Measurements from ENCODE around the gene NHLRC4.

NHLRC4 gene

DNA sequence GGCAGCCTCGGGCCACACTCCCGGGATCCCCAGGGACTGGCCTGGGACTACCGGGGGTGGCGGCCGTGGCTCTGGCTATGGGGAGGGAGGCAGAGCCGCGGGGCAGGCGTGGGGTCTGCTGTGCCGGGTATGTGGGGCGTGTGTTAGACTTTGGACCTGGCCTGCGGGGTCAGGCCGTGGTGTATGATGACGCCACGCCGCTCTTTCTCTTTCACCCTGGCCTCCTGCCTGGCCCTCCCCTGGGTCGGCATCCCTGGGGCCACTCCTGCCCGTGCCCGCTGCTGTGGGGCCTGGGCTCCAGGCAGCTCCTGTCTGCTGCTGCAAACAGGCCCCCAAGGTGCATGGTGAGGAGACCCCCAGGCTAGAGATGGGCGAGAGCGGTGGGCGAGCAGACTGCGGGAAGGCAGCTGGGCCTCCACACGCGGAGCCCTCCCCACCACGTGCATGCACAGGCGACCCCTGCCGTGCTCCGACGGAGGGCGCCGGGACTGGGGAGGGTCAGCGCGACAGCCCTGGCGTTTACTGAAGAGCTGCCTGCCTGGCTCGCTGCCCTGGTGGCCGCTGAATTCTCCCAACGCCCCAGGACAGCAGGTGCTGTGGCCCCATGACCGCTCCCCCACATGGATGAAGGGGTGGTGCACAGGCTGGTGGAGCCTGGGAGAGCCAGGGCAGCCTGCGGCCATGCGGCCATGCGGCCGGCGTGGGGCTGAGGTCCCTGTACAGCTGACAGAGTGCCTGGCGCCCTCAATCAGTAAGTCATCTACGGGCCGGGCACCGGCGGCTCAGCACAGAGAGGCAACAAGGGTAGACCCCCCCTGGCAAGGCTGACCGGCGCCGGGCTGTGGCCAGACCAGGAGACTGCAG lies 23.3 kb upstream of the NHLRC4 start:
- ChIA-PET CTCF (interaction anchor here (1.0 to 1.6 kb wide), 2 partner anchors 11 to 42 kb away, joined by 3 to 7 read pairs; no protein-coding TSS in a partner anchor), POLR2A (no interaction called here)
- H3K4me3 ChIP-seq (ENCODE audit: low read depth, low read length): no peak overlapping the region
- TF ChIP-seq, protein P1, sequence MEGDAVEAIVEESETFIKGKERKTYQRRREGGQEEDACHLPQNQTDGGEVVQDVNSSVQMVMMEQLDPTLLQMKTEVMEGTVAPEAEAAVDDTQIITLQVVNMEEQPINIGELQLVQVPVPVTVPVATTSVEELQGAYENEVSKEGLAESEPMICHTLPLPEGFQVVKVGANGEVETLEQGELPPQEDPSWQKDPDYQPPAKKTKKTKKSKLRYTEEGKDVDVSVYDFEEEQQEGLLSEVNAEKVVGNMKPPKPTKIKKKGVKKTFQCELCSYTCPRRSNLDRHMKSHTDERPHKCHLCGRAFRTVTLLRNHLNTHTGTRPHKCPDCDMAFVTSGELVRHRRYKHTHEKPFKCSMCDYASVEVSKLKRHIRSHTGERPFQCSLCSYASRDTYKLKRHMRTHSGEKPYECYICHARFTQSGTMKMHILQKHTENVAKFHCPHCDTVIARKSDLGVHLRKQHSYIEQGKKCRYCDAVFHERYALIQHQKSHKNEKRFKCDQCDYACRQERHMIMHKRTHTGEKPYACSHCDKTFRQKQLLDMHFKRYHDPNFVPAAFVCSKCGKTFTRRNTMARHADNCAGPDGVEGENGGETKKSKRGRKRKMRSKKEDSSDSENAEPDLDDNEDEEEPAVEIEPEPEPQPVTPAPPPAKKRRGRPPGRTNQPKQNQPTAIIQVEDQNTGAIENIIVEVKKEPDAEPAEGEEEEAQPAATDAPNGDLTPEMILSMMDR (IDR thresholded peaks at IDR 0.05; ENCODE audit: insufficient read depth, low read length, missing control alignments): no peak
- DNase-seq (ENCODE audit: low read depth, low spot score): no peak

- TF ChIP-seq, protein P1 (IDR thresholded peaks at IDR 0.05; ENCODE audit: insufficient read depth, low read length, missing control alignments): no peak
- POLR2A ChIA-PET: no interaction called here
- CTCF ChIA-PET: interaction anchor here (1.0 to 1.6 kb wide), 2 partner anchors 10 to 41 kb away, joined by 3 to 7 read pairs; no protein-coding TSS in a partner anchor
- DNase-seq (ENCODE audit: low read depth, low spot score): no peak
- no peak overlapping the region for H3K4me3 ChIP-seq (ENCODE audit: low read depth, low read length)
Observed at GRCh38 chr16:544517-544916, 22.3 kb upstream of the NHLRC4 start.

GRCh38 chr16:546909-547770 lies 19.7 kb upstream of the NHLRC4 start:
- TF ChIP-seq, protein P1 (IDR thresholded peaks at IDR 0.05; ENCODE audit: insufficient read depth, low read length, missing control alignments): peak; percentile 42
- POLR2A ChIA-PET: no interaction called here
- no peak for DNase-seq (ENCODE audit: low read depth, low spot score)
- CTCF ChIA-PET: interaction anchor here (1.2 to 1.6 kb wide), 2 partner anchors 8 to 10 kb away, joined by 4 to 6 read pairs; no protein-coding TSS in a partner anchor
- H3K4me3 ChIP-seq (ENCODE audit: low read depth, low read length): no peak overlapping the region

- POLR2A ChIA-PET: no interaction called here
- DNase-seq (ENCODE audit: low read depth, low spot score): no peak
- CTCF ChIA-PET: interaction anchor here (1.6 kb wide), 1 partner anchor 10 kb away, joined by 4 read pairs; no protein-coding TSS in a partner anchor
- H3K4me3 ChIP-seq (ENCODE audit: low read depth, low read length): no peak overlapping the region
- TF ChIP-seq, protein P1 (IDR thresholded peaks at IDR 0.05; ENCODE audit: insufficient read depth, low read length, missing control alignments): no peak
Observed at GRCh38 chr16:548586-548985, 18.2 kb upstream of the NHLRC4 start.

- no peak for DNase-seq (ENCODE audit: low read depth, low spot score)
- H3K4me3 ChIP-seq (ENCODE audit: low read depth, low read length): no peak overlapping the region
- POLR2A ChIA-PET: no interaction called here
- CTCF ChIA-PET: interaction anchor here (1.5 kb wide), 1 partner anchor 20 kb away, joined by 3 read pairs; the partner anchor contains the start of gene PIGQ
- TF ChIP-seq, protein P1 (IDR thresholded peaks at IDR 0.05; ENCODE audit: insufficient read depth, low read length, missing control alignments): no peak
Observed at GRCh38 chr16:549544-550263, 17.1 kb upstream of the NHLRC4 start.
